Measurements from ENCODE around the gene HSD17B14. TPM values are rescaled to one million over a fixed set of nuclear protein-coding genes. Genes with fewer than 3 reads are reported as not detected.
A peak's percentile ranks its signal among the peaks of the same experiment; 100 is the strongest.

The HSD17B14 gene
- total RNA-seq, 1 donor from 2014 or later = 1.2 TPM

- no peak for FAIRE-seq
- peak; percentile 72 to 84 for DNase-seq (ENCODE audit: low spot score in 2 of 2)
Observed at GRCh38 chr19:48835734-48836088, 580 bp downstream of the HSD17B14 start.

GRCh38 chr19:48833977-48834376, 2.3 kb downstream of the HSD17B14 start:
- DNase-seq (ENCODE audit: low spot score in 2 of 2) (no peak), FAIRE-seq (no peak)

- FAIRE-seq (no peak), DNase-seq (ENCODE audit: low spot score in 2 of 2) (no peak)
Observed at GRCh38 chr19:48833049-48833448, 3.2 kb downstream of the HSD17B14 start.

GRCh38 chr19:48830965-48831364, 5.3 kb downstream of the HSD17B14 start:
- DNase-seq (ENCODE audit: low spot score in 2 of 2) (no peak), FAIRE-seq (no peak)

- DNase-seq (ENCODE audit: low spot score in 2 of 2) (no peak), FAIRE-seq (no peak)
Observed at GRCh38 chr19:48830088-48830487, 6.2 kb downstream of the HSD17B14 start.

GRCh38 chr19:48826606-48827020, 9.7 kb downstream of the HSD17B14 start:
- FAIRE-seq (no peak), DNase-seq (ENCODE audit: low spot score in 2 of 2) (no peak)

GRCh38 chr19:48822514-48822913, 13.8 kb downstream of the HSD17B14 start:
- no peak for FAIRE-seq
- DNase-seq (ENCODE audit: low spot score in 2 of 2) = no peak

- FAIRE-seq = no peak
- DNase-seq (ENCODE audit: low spot score in 2 of 2) = no peak
Observed at GRCh38 chr19:48821633-48822032, 14.7 kb downstream of the HSD17B14 start.

GRCh38 chr19:48819366-48819816, 16.9 kb downstream of the HSD17B14 start:
- FAIRE-seq (no peak), DNase-seq (ENCODE audit: low spot score in 2 of 2) (peak in 1 of 2 donors; percentile 17)

- DNase-seq (ENCODE audit: low spot score in 2 of 2) = no peak
- no peak for FAIRE-seq
Observed at GRCh38 chr19:48818234-48818820, 18.0 kb downstream of the HSD17B14 start.

- DNase-seq (ENCODE audit: low spot score in 2 of 2) (no peak), FAIRE-seq (no peak)
Observed at GRCh38 chr19:48817585-48818124, 18.6 kb downstream of the HSD17B14 start.

GRCh38 chr19:48815870-48816501, 20.3 kb downstream of the HSD17B14 start:
- DNase-seq (ENCODE audit: low spot score in 2 of 2) (peak in 1 of 2 donors; percentile 20), FAIRE-seq (no peak)

GRCh38 chr19:48814895-48815294, 21.4 kb downstream of the HSD17B14 start:
- DNase-seq (ENCODE audit: low spot score in 2 of 2) (no peak), FAIRE-seq (no peak)

- FAIRE-seq (no peak), DNase-seq (ENCODE audit: low spot score in 2 of 2) (peak; percentile 16 to 26)
Observed at GRCh38 chr19:48813123-48813913, 23.0 kb downstream of the HSD17B14 start.

- FAIRE-seq (no peak), DNase-seq (ENCODE audit: low spot score in 2 of 2) (peak; percentile 85 to 89)
Observed at GRCh38 chr19:48812094-48812929, 24.0 kb downstream of the HSD17B14 start.

- FAIRE-seq (no peak), DNase-seq (ENCODE audit: low spot score in 2 of 2) (peak in 1 of 2 donors; percentile 32)
Observed at GRCh38 chr19:48810151-48810550, 26.1 kb downstream of the HSD17B14 start.

GRCh38 chr19:48807590-48808308, 28.5 kb downstream of the HSD17B14 start:
- DNase-seq (ENCODE audit: low spot score in 2 of 2) = peak in 1 of 2 donors; percentile 18
- FAIRE-seq = no peak

- FAIRE-seq = no peak
Observed at GRCh38 chr19:48806818-48807589, 29.3 kb downstream of the HSD17B14 start.

GRCh38 chr19:48806518-48806817, 29.8 kb downstream of the HSD17B14 start:
- DNase-seq (ENCODE audit: low spot score in 2 of 2) (peak; percentile 73 to 76), FAIRE-seq (no peak)

More at GRCh38 chr19:48806818-48807589, 29.3 kb downstream of the HSD17B14 start:
- peak in 1 of 2 donors; percentile 16 for DNase-seq (ENCODE audit: low spot score in 2 of 2)

Measured in frontal cortex (tissue), 4 donors.